GM06990 (cell line): ENCODE measurements around the gene CDC42BPB.

ENCODE experiments used
- DNase-seq: peaks from one replicate; pipeline ENCODE4 v3.0.0-alpha.2; 2011; ENCODE audit not compliant: insufficient read length; ENCODE audit errors: extremely low read depth
- H3K27me3 ChIP-seq: replicated peaks from 2 replicates; pipeline ENCODE4 v1.6.0; 2011; ENCODE audit warnings: low read length; ENCODE audit not compliant: control insufficient read depth, insufficient read depth
- H3K36me3 ChIP-seq: 2 replicates; pipeline ENCODE4 v1.5.1; 2011; ENCODE audit warnings: low read length; ENCODE audit not compliant: control insufficient read depth, insufficient read depth
- H3K4me3 ChIP-seq: replicated peaks from 2 replicates; pipeline ENCODE4 v1.5.1; 2011; ENCODE audit warnings: low read depth, mild to moderate bottlenecking, control low read depth, low read length
- CTCF ChIP-seq: IDR thresholded peaks from 2 replicates; pipeline ENCODE4 v1.5.1; 2011; ENCODE audit warnings: low read length, control low read depth, mild to moderate bottlenecking, inconsistent platforms; ENCODE audit not compliant: insufficient read depth, poor library complexity, severe bottlenecking

Gene CDC42BPB

GRCh38 chr14:103099733-103100280 lies 42.5 kb upstream of the CDC42BPB start:
- Histone ChIP-seq H3K4me3 (no peak overlapping the region), H3K27me3 (no peaks in the 10 kb centered on the region; the same call in 1 of the 2 replicates), H3K36me3 (no peaks in the 10 kb centered on the region)
- DNase-seq = no peak
- no peak for TF ChIP-seq CTCF

GRCh38 chr14:103099081-103099732 lies 41.9 kb upstream of the CDC42BPB start:
- no peak overlapping the region for H3K4me3 ChIP-seq
- H3K36me3 ChIP-seq = no peaks in the 10 kb centered on the region
- no peak for TF ChIP-seq CTCF
- DNase-seq = no peak
- H3K27me3 ChIP-seq = no peaks in the 10 kb centered on the region; the same call in 1 of the 2 replicates

DNA sequence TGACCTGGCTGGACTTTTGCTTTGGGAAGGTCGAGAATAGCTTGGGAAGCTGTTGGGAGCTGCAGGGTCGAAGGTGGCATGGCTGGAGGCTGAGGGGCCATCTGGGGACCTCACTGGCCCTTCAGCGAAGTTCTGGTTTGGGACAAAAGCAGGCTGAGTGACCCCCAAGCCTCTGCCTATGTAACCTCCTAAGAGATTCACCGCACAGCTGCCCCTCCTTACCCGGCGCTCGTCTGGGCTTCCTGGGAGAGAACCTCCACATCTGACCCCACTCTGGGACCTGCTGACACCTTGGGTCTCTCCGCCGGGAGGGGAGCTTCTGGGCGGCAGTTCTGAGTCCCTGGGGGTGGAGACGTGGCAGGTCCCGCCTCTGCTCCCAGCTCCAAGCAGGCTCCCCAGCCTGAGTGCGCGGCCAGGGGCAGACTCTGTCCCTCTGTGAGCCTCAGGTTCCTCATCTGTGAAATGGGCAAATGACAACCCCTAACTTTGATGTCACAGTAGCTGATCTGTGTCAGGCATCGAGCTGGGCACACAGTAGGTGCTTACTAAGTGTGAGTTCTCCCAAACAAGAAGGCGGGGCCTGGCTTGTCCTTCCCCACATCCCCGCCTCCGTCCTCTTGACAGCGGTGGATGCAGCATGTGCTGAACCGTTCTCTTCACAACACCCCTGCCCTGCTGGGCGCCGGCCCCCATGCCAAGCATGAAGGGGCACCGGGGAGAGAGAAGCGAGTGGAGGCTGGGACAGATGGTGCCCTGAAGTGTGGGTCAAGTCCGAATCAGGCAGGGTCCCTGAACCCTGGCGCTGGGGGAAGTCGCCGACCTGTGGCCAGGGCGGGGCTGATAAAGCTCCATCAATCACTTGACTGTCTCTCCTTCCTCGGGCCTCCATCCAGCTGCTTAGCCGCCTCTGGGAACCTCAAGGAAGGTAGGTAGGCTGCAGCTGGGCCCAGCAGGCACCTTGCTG lies 40.9 kb upstream of the CDC42BPB start:
- Histone ChIP-seq H3K27me3 (no peaks in the 10 kb centered on the region; the same call in 1 of the 2 replicates), H3K4me3 (no peak overlapping the region), H3K36me3 (no peaks in the 10 kb centered on the region)
- DNase-seq = no peak
- no peak for TF ChIP-seq CTCF

DNA sequence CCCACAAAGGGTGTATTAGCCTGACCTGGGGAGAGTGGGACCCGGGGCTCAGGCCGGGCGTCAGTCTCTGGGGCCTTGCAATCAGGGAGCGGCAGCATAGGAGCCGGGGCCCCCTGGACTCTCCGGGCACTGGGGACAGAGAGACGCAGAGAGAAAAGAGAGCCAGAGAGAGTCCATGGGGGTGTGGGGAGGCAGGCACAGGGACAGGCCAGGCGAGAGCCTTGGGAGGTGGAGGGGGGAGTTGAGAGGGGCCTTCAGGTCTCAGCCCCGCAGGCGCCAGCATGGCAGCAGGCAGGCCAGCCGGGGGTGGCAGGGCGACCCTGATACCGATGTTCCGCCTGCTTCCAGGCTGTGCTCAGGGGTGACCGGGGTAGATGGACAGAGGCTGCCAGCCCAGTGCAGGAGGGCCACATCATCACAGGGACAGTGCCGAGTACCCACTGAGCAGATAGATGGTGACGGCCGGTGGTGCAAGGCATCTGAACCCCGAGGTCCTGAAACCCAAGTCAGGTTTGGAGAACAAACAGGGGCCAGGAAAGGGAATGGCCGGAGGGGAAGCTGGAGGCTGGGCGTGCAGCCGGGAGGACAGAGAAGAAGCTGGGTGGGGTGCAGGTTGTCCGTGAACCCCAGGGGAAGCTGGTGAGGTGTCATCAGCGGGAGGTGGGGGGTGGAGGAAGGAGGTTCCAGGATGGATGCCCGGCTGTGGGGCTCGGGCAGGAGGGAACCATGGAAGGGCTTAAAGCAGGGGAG lies 40.1 kb upstream of the CDC42BPB start:
- no peak for DNase-seq
- TF ChIP-seq CTCF = no peak

GRCh38 chr14:103096387-103096786 lies 39.0 kb upstream of the CDC42BPB start:
- no peaks in the 10 kb centered on the region for H3K36me3 ChIP-seq
- no peak overlapping the region for H3K4me3 ChIP-seq
- no peak for TF ChIP-seq CTCF
- no peaks in the 10 kb centered on the region; the same call in 1 of the 2 replicates for H3K27me3 ChIP-seq
- no peak for DNase-seq

More for the DNA sequence above, 40.1 kb upstream of the CDC42BPB start:
- Histone ChIP-seq H3K4me3 (no peak overlapping the region), H3K36me3 (no peaks in the 10 kb centered on the region), H3K27me3 (no peaks in the 10 kb centered on the region; the same call in 1 of the 2 replicates)
